Purkinje cell (primary cell): ENCODE data around the gene HAGHL. TPM values are rescaled to one million over a fixed set of nuclear protein-coding genes. Genes with fewer than 3 reads are reported as not detected.

Experiments
- polyA plus RNA-seq: library from polyadenylated mRNA; unstranded; fragments of >200 nt; fragmentation: Nextera tagmentation; gene quantifications from 2 replicates; pipeline ENCODE4 v1.2.1, GENCODE V29; 2014

Gene HAGHL, protein sequence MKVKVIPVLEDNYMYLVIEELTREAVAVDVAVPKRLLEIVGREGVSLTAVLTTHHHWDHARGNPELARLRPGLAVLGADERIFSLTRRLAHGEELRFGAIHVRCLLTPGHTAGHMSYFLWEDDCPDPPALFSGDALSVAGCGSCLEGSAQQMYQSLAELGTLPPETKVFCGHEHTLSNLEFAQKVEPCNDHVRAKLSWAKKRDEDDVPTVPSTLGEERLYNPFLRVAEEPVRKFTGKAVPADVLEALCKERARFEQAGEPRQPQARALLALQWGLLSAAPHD
- 0.38 and 3.0 TPM in 2 replicates for polyA plus RNA-seq

DNA sequence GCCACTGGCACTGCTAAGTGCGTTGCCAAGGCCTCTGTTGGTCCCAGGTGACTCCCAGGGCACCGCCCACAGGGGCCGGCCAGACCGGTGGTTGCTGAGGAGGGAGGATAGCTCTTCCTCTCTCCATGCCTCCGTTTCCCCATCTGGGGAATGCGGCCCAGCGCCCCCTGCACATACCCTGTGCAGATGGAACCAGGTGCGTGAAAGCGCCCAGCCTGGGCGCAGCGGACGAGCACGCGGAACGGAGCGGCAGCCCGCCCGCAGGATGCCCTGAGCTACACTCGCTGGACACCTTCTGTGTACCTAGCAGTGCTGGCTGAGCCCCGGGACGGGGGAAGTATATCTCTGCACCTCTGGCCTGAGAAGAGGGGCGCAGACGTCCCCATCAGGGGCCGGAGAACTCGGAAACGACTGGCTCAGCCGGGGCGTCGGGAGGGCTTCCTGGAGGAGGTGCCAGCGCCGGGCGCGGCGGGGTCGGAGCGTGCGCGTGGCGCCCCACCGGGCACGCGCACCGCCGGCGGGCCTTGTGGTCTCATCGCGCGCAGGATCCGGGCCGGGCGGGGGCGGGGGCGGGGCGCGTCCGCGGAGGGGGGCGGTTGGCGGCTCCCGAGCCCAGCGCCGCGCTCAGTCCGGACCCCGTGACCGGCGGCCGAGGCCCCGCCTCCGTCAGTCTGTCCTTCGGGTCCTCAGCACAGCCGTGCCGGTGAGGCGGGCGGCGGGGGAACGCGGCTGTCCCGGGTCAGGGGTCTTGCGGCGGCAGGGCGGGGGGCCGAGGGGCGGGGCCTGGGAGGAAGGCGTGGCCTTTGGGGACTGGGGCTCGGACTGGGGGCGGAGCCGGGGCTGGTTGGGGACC lies at the start of gene HAGHL, which contains the start of gene CCDC78:
HAGHL (plus strand) TSS at position 669 of the 853 bp plus-strand sequence. CDS start 404 bp downstream, outside the sequence.
CCDC78 (minus strand) TSS at position 6 of the 853 bp plus-strand sequence. CDS start 76 bp downstream, outside the sequence.

DNA sequence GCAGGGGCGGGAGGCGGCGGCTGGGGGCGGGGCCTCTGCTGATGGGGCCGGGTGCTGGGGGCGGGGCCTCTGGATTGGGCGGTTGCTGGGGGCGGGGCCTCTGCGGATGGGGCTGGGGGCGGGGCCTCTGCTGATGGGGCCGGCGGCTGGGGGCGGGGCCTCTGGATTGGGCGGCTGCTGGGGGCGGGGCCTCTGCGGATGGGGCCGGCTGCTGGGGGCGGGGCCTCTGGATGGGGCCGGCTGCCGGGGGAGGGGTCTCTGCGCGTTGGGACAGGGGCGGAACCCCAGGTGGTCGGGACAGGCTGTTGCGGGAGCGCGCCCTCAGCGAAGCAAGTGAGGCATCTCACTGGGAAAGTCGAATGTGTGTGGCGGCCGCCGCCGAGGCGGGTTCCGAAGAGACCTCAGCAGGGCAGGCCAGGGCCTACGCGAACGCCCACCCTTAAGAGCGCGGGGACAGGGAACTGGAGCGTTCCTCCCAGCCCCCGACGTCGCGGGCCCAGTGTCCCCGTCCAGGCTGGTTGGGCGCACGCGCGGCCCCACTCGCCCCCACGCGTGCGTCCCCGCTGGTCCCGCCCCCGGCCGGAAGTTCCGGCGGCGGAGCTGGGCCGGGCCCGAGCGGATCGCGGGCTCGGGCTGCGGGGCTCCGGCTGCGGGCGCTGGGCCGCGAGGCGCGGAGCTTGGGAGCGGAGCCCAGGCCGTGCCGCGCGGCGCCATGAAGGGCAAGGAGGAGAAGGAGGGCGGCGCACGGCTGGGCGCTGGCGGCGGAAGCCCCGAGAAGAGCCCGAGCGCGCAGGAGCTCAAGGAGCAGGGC lies 46.9 kb upstream of the HAGHL start, which contains the start of gene STUB1:
STUB1 (plus strand) TSS at position 597 of the 811 bp plus-strand sequence; CDS start at position 713, 116 bp downstream.

DNA sequence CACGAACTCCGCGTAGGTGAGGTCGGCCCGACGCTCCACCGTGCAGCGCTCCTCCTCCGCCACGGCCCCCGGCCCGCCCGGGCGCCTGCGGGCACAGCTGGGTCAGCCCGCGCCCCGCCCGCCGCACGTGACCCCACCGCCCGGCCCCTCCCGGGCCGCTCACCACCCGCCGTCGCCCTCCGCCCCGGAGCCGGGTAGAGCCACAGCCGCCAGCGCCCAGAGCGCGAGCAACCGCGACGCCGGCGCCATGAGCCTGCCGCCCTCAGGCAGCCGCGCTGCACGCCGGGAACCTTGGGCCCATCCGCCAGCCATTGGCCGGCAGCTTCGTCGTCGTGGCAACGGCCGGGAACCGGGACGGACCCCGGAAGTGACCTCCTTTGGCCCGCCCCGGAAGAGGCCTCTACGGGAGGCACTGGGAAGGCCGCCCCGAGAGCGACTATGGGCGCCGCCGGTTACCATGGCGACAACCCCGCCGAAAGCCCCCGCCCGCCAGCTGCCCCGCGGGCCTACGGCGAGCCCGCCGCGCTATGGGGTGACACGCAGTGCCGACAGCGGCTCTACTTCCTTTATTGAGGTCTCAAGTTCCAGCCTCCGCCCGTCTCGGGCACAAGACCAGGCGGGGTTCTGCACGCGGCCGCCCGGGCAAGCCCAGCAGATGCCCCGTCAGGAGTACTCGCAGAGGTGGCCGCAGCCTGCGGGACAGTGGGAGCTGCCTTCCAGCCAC lies 42.7 kb upstream of the HAGHL start, which contains the start of gene JMJD8:
JMJD8 (minus strand) TSS at position 264 of the 724 bp plus-strand sequence; CDS start at position 249, 15 bp downstream.

DNA sequence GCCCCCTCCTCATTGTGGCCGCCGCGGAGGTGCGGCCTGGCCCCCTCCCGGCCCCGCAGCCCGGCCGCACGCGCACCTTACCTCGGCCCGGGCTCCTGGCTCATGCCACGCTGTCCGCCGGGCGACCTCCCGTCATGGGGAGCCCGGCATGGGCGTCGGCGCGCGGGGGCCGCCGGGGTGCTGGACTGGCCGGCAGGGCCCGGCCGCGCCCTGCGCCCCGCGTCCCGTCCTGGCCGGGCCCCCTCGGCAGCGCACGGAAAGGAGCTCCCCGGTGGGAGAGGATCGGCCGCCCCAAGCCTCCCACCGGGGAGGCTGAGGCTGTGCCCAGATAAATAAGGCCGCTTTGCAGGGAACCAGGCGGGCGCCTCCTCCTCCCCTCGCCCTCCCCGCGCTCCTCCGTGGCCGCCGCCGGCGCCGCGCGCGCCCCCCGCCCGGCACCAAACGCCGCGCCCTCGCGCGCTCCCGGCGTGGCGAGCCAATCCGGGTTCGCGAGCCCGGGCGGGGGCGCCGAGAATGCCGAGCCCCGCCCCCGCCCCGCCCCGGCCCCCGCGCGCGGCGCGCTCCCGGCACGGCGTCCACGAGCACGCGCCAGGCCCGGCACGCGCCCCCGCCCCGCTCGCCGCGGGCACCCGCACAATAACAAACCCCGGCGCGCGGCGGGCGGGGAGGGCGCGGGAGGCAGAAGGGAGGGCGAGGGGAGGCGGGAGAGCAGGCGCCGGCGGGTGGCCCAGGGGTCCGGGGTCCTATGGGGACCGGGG lies 21.3 kb upstream of the HAGHL start, which contains the start of gene FBXL16:
FBXL16 (minus strand) TSS at position 371 of the 758 bp plus-strand sequence. CDS start 8,396 bp downstream, outside the sequence.

DNA sequence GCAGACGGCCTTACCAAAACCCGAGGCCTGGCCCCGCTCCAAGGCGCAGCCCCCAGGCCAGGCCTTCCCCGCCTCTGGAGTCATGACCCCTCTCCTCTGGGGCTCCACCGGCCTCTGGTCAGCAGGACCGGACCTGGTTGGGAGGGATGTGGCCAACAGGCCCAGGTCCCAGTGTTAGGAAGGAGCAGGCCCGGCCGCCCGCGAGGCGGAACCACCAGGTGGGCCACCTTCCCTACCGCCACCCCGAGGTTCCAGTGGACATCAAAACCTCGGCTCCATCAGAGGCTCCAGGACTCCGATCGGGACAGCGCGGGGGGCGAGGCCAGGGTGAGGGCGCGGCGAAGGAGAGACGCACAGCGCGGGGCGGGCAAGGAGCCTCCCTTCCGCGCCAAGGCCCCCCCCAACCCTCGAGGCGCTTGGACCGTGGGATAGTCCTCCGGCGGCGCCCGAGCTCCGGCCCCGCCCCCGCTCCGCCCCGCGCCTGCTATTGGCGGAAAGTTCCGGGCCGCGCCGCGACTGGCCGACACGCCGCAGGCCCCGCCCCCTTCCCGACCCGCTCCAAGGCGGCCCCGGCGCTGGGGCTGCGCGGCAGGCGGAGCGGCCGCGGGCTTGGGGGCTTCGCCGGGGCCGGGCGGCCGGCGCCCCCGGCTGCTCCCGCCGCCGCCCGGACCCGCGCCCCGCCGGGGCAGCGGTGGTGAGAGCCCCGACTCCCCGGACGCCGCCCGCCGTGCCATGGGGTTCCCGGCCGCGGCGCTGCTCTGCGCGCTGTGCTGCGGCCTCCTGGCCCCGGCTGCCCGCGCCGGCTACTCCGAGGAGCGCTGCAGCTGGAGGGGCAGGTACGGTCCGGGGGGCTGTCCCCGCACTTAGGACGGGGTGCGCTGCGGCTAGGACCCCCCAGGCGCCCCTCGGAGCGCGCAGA lies 12.1 kb upstream of the HAGHL start, which contains the start of gene METRN:
METRN (plus strand) TSS at position 561 of the 919 bp plus-strand sequence; CDS start at position 733, 172 bp downstream.

DNA sequence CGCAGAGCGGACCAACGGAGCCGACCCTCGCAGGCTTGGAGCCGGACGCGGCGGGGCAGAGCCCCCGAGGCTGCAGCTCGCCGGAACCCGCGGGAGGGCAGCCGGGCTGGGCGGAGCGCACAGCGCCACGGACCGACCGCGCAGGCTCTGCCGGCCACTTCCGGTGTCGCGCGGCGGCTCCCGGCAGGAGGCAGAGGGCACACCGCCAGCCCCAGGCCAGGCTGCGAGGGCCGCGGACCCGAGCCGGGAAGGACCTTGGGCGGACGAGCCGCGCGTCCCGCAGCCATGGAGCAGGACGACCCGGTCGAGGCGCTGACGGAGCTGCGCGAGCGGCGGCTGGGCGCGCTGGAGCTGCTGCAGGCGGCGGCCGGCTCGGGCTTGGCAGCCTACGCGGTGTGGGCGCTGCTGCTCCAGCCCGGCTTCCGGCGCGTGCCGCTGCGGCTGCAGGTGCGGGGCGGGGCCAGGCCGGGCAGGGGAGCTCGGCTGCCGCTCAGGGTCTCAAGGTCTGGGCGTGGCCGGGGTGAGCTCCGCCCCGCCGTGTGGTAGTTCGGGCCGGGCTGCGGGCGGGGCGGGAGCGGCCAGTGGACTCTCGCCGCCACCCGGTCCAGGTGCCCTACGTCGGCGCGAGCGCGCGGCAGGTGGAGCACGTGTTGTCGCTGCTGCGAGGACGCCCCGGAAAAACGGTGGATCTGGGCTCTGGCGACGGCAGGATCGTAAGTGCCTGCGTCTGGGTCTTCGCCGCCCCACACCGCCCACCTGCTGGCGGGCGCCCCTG lies 5.7 kb upstream of the HAGHL start, which contains the start of gene ANTKMT:
ANTKMT (plus strand) TSS at position 157 of the 775 bp plus-strand sequence; CDS start at position 286, 129 bp downstream.

DNA sequence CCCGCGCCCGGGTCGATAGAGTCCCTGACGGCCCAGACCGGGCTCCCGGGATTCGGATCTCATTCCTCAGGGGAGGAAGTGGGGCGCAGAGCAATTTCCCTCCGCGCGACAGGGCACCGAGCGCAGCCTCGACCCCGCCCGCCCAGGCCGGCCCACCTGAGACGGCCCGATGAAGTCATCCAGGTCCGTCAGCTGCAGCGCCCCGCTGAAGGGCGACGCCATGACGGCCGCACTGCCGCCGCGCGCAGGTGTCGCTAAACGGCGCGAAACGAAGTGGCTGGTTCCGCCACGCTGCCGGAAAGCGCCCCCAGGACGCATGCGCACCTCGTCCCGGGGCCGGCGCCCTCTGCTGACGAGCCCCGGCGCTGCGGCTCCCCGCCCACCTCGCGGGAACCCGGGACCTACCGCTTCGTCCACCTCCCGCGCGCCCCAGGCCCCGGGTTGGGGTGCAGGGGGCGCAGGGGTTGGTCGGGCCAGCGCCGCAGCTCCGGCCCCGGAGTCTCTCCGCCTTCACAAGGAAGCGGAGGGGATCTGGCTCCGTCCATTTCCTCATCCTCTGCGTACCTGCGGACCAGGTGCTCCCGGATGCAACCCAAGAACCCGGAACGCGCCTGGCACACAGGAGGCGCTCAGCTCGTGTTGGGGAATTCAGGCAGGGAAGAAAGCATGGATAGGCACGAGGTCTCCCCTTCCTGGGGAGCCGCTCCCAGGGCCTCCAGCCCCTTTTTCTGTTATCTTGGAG lies 14.0 kb downstream of the HAGHL start, which contains the start of gene CIAO3:
CIAO3 (minus strand) TSS at position 234 of the 742 bp plus-strand sequence; CDS start at position 222, 12 bp downstream.

DNA sequence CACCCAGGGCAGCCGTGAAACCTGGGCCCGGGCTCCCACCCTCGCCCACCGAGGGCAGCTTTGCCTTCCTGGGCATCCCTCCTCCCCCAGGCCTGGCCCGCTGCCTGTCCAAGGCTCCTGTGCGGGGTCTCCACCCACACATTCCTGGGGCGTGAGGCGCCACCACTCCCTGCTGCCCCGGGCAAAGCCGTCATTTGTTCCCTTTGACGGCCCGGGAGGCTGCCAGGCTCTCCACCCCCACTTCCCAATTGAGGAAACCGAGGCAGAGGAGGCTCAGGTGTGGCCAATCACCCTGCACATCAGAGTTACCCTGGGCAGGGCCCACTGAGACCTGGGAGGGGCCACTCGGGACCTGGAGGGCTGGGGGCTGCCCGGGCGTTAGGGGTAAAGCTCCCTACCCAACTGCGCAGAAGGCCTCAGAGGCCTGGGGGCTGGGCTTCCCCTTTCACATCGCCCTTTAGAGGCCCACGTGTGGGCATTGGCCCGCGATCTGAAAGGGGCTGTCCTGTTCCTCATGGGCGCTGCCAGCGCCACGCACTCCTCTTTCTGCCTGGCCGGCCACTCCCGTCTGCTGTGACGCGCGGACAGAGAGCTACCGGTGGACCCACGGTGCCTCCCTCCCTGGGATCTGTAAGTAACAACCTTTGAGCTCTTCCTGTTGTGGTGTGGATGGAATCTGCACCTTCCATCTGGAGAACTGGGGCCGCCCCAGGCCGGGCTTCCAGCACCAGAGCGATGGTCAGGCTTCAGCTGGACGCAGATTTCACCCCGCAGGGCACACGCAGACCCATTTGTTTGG lies 33.8 kb downstream of the HAGHL start, which contains the start of gene MSLN:
MSLN (plus strand) TSS at position 190 of the 799 bp plus-strand sequence. CDS start 1,947 bp downstream, outside the sequence.

Other genes with a start within 250 kb of the HAGHL start
- 0.31 and 0.76 TPM in 2 replicates for gene CAPN15, start 199.4 kb upstream of the HAGHL start, polyA plus RNA-seq
- gene PRR35, start 166.7 kb upstream of the HAGHL start, polyA plus RNA-seq, result not detected in 2 replicates
- gene NHLRC4, start 160.1 kb upstream of the HAGHL start, polyA plus RNA-seq, result not detected in 2 replicates
- gene PIGQ, start 157.1 kb upstream of the HAGHL start, polyA plus RNA-seq, result 0.84 and 1.6 TPM in 2 replicates
- 0.60 and 4.0 TPM in 2 replicates for gene RAB40C, start 137.0 kb upstream of the HAGHL start, polyA plus RNA-seq
- 0.16 and 0.27 TPM in 2 replicates for gene WFIKKN1, start 96.1 kb upstream of the HAGHL start, polyA plus RNA-seq
- 32.5 and 32.9 TPM in 2 replicates for gene METTL26, start 90.8 kb upstream of the HAGHL start, polyA plus RNA-seq
- gene MCRIP2, start 85.3 kb upstream of the HAGHL start, polyA plus RNA-seq, result 3.1 and 7.9 TPM in 2 replicates
- gene WDR90, start 77.7 kb upstream of the HAGHL start, polyA plus RNA-seq, result 1.5 and 2.0 TPM in 2 replicates
- gene RHOT2, start 59.0 kb upstream of the HAGHL start, polyA plus RNA-seq, result 7.1 and 8.1 TPM in 2 replicates
- 0.89 and 2.3 TPM in 2 replicates for gene RHBDL1, start 51.4 kb upstream of the HAGHL start, polyA plus RNA-seq
- 61.7 and 72.9 TPM in 2 replicates for gene STUB1, start 46.7 kb upstream of the HAGHL start, polyA plus RNA-seq
- 7.3 and 7.9 TPM in 2 replicates for gene JMJD8, start 42.8 kb upstream of the HAGHL start, polyA plus RNA-seq
- 0.24 and 0.59 TPM in 2 replicates for gene WDR24, start 36.7 kb upstream of the HAGHL start, polyA plus RNA-seq
- 8.0 and 22.9 TPM in 2 replicates for gene FBXL16, start 21.3 kb upstream of the HAGHL start, polyA plus RNA-seq
- gene METRN, start 12.0 kb upstream of the HAGHL start, polyA plus RNA-seq, result 0.09 and 0.34 TPM in 2 replicates
- gene ANTKMT, start 6.0 kb upstream of the HAGHL start, polyA plus RNA-seq, result 8.9 and 12.8 TPM in 2 replicates
- gene CCDC78, start 663 bp upstream of the HAGHL start, polyA plus RNA-seq, result not detected in 2 replicates
- 1.2 and 3.4 TPM in 2 replicates for gene CIAO3, start 13.9 kb downstream of the HAGHL start, polyA plus RNA-seq
- not detected in 2 replicates for gene MSLN, start 33.6 kb downstream of the HAGHL start, polyA plus RNA-seq
- 2.8 and 5.1 TPM in 2 replicates for gene RPUSD1, start 61.3 kb downstream of the HAGHL start, polyA plus RNA-seq
- gene CHTF18, start 61.5 kb downstream of the HAGHL start, polyA plus RNA-seq, result 0.39 and 1.4 TPM in 2 replicates
- gene GNG13, start 73.6 kb downstream of the HAGHL start, polyA plus RNA-seq, result 2,278 and 2,470 TPM in 2 replicates
- gene LMF1, start 243.9 kb downstream of the HAGHL start, polyA plus RNA-seq, result 4.4 and 7.5 TPM in 2 replicates